BE2C (cell line): ENCODE measurements around the gene PRKN.

Source experiments
- DNase-seq: peaks from one replicate; pipeline ENCODE4 v3.0.0-alpha.2; 2020
- H3K27me3 ChIP-seq: fragments of 250-450 bp; sonication (Bioruptor Pico); 2 replicates; pipeline ENCODE4 v1.5.1; 2020; ENCODE audit warnings: mild to moderate bottlenecking
- H3K36me3 ChIP-seq: fragments of 250-450 bp; sonication (Bioruptor Pico); 2 replicates; pipeline ENCODE4 v1.5.1; 2020; ENCODE audit warnings: mild to moderate bottlenecking
- H3K4me1 ChIP-seq: fragments of 250-450 bp; sonication (Bioruptor Pico); 2 replicates; pipeline ENCODE4 v1.5.1; 2020
- H3K4me3 ChIP-seq: 2 replicates; pipeline ENCODE4 v1.5.1; 2011; ENCODE audit warnings: low read depth, low read length
- H3K9me3 ChIP-seq: fragments of 250-450 bp; sonication (Bioruptor Pico); 2 replicates; pipeline ENCODE4 v1.5.1; 2020
- TF ChIP-seq, protein P1 (sequence below): IDR thresholded peaks from 2 replicates; pipeline ENCODE4 v1.5.1; 2012; ENCODE audit warnings: mild to moderate bottlenecking, low read depth, low read length

The PRKN gene

GRCh38 chr6:161954699-161955276 is 772.8 kb downstream of the PRKN start:
- Histone ChIP-seq H3K4me1 (no peaks in the 10 kb centered on the region), H3K4me3 (no peak overlapping the region), H3K27me3 (no peaks in the 10 kb centered on the region), H3K36me3 (no peaks in the 10 kb centered on the region), H3K9me3 (no peaks in the 10 kb centered on the region)
- DNase-seq, result no peak
- TF ChIP-seq, protein P1, sequence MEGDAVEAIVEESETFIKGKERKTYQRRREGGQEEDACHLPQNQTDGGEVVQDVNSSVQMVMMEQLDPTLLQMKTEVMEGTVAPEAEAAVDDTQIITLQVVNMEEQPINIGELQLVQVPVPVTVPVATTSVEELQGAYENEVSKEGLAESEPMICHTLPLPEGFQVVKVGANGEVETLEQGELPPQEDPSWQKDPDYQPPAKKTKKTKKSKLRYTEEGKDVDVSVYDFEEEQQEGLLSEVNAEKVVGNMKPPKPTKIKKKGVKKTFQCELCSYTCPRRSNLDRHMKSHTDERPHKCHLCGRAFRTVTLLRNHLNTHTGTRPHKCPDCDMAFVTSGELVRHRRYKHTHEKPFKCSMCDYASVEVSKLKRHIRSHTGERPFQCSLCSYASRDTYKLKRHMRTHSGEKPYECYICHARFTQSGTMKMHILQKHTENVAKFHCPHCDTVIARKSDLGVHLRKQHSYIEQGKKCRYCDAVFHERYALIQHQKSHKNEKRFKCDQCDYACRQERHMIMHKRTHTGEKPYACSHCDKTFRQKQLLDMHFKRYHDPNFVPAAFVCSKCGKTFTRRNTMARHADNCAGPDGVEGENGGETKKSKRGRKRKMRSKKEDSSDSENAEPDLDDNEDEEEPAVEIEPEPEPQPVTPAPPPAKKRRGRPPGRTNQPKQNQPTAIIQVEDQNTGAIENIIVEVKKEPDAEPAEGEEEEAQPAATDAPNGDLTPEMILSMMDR, result no peak

DNA sequence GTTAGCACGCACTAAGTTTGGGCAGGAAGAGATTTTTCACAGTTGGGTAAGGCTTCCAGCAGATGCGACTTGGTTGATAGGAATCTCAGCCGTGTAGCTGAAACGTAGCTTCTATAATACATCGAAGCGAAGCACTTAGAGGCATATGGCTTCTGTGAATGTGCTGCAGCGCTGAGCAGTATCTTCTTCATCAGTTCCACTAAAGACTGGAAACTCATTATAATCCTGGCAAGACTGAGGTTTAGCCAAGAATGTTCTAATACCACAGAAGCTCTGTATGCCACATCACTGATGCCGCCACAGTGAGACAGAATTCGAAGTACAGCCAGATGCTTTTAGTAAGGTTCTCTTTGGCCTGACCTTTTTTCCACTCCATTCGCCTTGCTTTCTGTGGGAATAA is 773.5 kb downstream of the PRKN start:
- TF ChIP-seq, protein P1, result no peak
- Histone ChIP-seq H3K27me3 (no peaks in the 10 kb centered on the region), H3K4me3 (no peak overlapping the region), H3K9me3 (no peaks in the 10 kb centered on the region), H3K4me1 (no peaks in the 10 kb centered on the region), H3K36me3 (no peaks in the 10 kb centered on the region)
- DNase-seq, result peak; percentile 33

GRCh38 chr6:161951126-161951525 is 776.4 kb downstream of the PRKN start:
- H3K9me3 ChIP-seq, result no peaks in the 10 kb centered on the region
- TF ChIP-seq, protein P1, result no peak
- DNase-seq, result no peak
- H3K4me3 ChIP-seq, result no peak overlapping the region
- H3K27me3 ChIP-seq, result no peaks in the 10 kb centered on the region
- no peaks in the 10 kb centered on the region for H3K4me1 ChIP-seq
- H3K36me3 ChIP-seq, result no peaks in the 10 kb centered on the region

GRCh38 chr6:161949531-161949930 is 778.0 kb downstream of the PRKN start:
- no peaks in the 10 kb centered on the region for H3K36me3 ChIP-seq
- TF ChIP-seq, protein P1, result no peak
- H3K9me3 ChIP-seq, result no peaks in the 10 kb centered on the region
- no peaks in the 10 kb centered on the region for H3K4me1 ChIP-seq
- H3K27me3 ChIP-seq, result no peaks in the 10 kb centered on the region
- DNase-seq, result no peak
- no peak overlapping the region for H3K4me3 ChIP-seq

DNA sequence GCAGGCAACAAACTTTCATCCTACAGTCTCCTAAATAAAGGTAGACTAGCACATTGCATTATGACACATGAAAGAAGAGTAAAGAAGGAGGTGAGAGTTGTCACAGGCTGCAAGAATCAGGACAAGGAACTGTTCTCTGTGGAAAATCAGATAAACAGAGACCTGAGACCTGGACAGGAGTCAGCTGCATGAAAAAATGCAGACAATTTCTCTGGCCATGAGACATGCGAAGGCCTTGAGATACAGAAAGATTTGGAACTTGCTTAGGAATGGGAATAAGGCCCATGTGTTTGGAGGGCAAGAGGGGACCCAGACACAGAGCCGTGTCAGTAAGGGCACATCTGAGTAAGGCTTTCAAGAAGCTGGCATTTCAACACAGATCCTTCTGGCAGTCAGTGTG is 779.1 kb downstream of the PRKN start:
- Histone ChIP-seq H3K9me3 (no peaks in the 10 kb centered on the region), H3K4me3 (no peak overlapping the region), H3K4me1 (no peaks in the 10 kb centered on the region), H3K36me3 (no peaks in the 10 kb centered on the region), H3K27me3 (no peaks in the 10 kb centered on the region)
- no peak for DNase-seq
- TF ChIP-seq, protein P1, result no peak

DNA sequence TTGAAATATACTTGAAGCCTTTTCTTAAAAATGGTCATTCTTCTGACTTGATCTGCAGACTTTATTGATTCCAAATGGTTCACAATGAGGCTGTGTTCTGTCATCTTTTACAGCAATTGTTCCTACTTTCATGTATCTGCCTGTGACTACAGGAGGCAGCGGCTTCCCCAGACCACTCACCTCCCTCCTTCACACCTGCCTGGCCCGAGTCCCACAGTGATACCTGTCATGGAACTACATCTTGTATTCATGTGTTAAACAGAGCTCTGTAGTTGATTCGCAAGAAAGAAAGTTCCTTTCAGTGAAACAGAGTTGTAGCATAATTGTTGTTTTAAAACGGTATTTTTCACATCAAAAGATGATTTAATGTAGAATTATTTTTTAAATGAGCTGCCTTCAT is 780.2 kb downstream of the PRKN start:
- no peaks in the 10 kb centered on the region for H3K9me3 ChIP-seq
- H3K36me3 ChIP-seq, result no peaks in the 10 kb centered on the region
- DNase-seq, result no peak
- no peaks in the 10 kb centered on the region for H3K4me1 ChIP-seq
- TF ChIP-seq, protein P1, result no peak
- H3K4me3 ChIP-seq, result no peak overlapping the region
- no peaks in the 10 kb centered on the region for H3K27me3 ChIP-seq
